Suprapubic skin (tissue), 4 donors: ENCODE results near the gene SERBP1. TPM values are rescaled to one million over a fixed set of nuclear protein-coding genes. Genes with fewer than 3 reads are reported as not detected.

ENCODE experiments used
- DNase-seq, 2 donors: peaks; one replicate each; pipeline ENCODE4 v3.0.0-alpha.2; 2019; ENCODE audit warnings: low spot score in 2 of 2
- H3K27ac ChIP-seq: fragments of 200-600 bp; sonication (generic); one replicate; pipeline ENCODE4 v1.5.1; 2019
- H3K27me3 ChIP-seq: fragments of 200-600 bp; sonication (generic); one replicate; pipeline ENCODE4 v1.5.1; 2019
- H3K36me3 ChIP-seq: fragments of 200-600 bp; sonication (generic); one replicate; pipeline ENCODE4 v1.5.1; 2019
- H3K4me1 ChIP-seq: fragments of 200-600 bp; sonication (generic); one replicate; pipeline ENCODE4 v1.5.1; 2019
- H3K4me3 ChIP-seq: fragments of 200-600 bp; sonication (generic); one replicate; pipeline ENCODE4 v1.5.1; 2019; ENCODE audit warnings: mild to moderate bottlenecking
- H3K9me3 ChIP-seq: fragments of 200-600 bp; sonication (generic); one replicate; pipeline ENCODE4 v1.5.1; 2019
- EP300 ChIP-seq: sonication (generic); formaldehyde crosslinking; IDR thresholded peaks from one replicate; pipeline ENCODE4 v1.6.1; 2017; ENCODE audit warnings: antibody characterized with exemption
- POLR2A ChIP-seq, 2 donors: fragments of 450-650 bp; IDR thresholded peaks; one replicate each; pipeline ENCODE4 v1.6.1; 2017; ENCODE audit warnings: antibody characterized with exemption in 2 of 2, mild to moderate bottlenecking in 2 of 2, moderate library complexity in 2 of 2
- POLR2AphosphoS5 ChIP-seq, 3 donors: sonication (generic); formaldehyde crosslinking; IDR thresholded peaks; one replicate each; pipeline ENCODE4 v1.6.1; 2017; ENCODE audit warnings: antibody characterized with exemption in 3 of 3
- WGBS: methylation state at CpG from one replicate; pipeline ENCODE4 v1.1.5; 2018; 5-methylcytosine and 5-hydroxymethylcytosine counted together
- total RNA-seq, 4 donors: library from RNA; depleted of rRNA; stranded (reverse); fragments of >200 nt; gene quantifications; one replicate each; pipeline ENCODE4 v1.1.0, GENCODE V29; 2016
- TF ChIP-seq, protein P1 (sequence below), 2 donors: fragments of 200-600 bp in 1 of 2; fragments of 450-650 bp in 1 of 2; sonication (generic) in 1 of 2; IDR thresholded peaks; one replicate each; pipeline ENCODE4 v1.5.1; 2016 to 2019; ENCODE audit warnings: antibody characterized with exemption in 2 of 2, mild to moderate bottlenecking in 1 of 2, moderate library complexity in 1 of 2

Gene SERBP1
- total RNA-seq, 4 donors from 2014 or later: 188 to 330 (median 233) TPM

DNA sequence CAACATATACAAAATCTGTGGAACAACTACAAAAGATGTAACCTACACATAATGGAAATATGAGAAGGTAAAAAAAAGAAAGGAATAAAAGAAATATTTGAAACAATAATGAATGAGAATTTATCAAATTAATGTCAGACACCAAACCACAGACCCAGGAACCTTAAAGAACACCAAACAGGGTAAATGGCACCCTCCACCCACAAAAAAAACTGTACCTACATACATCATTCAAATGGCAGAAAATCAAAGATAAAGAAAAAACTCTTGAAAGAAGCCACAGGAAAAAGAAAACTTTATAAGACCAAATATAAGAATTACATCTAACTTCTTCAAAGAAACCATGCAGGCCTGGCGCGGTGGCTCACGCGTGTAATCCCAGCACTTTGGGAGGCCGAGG is 68.6 kb downstream of the SERBP1 start:
- DNase-seq: no peak
- WGBS: 99% methylated on average over 5 of the region's 5 CpGs
- no peak for TF ChIP-seq EP300
- no peak for TF ChIP-seq POLR2AphosphoS5 (IDR thresholded peaks at IDR 0.05)
- TF ChIP-seq POLR2A (IDR thresholded peaks at IDR 0.05): no peak
- TF ChIP-seq, protein P1, sequence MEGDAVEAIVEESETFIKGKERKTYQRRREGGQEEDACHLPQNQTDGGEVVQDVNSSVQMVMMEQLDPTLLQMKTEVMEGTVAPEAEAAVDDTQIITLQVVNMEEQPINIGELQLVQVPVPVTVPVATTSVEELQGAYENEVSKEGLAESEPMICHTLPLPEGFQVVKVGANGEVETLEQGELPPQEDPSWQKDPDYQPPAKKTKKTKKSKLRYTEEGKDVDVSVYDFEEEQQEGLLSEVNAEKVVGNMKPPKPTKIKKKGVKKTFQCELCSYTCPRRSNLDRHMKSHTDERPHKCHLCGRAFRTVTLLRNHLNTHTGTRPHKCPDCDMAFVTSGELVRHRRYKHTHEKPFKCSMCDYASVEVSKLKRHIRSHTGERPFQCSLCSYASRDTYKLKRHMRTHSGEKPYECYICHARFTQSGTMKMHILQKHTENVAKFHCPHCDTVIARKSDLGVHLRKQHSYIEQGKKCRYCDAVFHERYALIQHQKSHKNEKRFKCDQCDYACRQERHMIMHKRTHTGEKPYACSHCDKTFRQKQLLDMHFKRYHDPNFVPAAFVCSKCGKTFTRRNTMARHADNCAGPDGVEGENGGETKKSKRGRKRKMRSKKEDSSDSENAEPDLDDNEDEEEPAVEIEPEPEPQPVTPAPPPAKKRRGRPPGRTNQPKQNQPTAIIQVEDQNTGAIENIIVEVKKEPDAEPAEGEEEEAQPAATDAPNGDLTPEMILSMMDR (IDR thresholded peaks at IDR 0.05): no peak

DNA sequence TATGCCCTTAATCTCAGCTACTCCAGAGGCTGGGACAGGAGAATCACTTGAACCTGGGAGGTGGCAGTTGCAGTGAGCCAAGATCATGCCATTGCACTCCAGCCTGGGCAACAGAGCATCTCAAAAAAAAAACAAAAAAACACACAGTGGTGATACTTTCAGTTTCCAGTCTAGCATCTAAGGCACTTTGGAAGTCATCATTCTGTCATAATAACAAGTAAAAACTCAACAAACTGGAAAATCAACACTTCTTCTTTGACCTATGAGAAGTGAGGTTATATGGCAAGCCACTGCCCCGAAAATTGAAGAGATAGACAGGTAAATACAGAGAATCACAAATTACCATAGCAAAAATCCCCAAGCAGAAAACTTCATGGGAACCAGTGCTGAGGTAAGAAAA is 70.6 kb downstream of the SERBP1 start:
- WGBS: 33% methylated on average over 1 of the region's 1 CpG

More for the DNA sequence above, 68.6 kb downstream of the SERBP1 start:
- no peaks in the 10 kb centered on the region for H3K4me1 ChIP-seq
- no peaks in the 10 kb centered on the region for H3K9me3 ChIP-seq
- no peaks in the 10 kb centered on the region for H3K27me3 ChIP-seq
- no peaks in the 10 kb centered on the region for H3K36me3 ChIP-seq
- H3K4me3 ChIP-seq: no peak overlapping the region
- H3K27ac ChIP-seq: no peak overlapping the region

More for the DNA sequence above, 70.6 kb downstream of the SERBP1 start:
- no peak for DNase-seq
- no peak overlapping the region for H3K27ac ChIP-seq
- no peaks in the 10 kb centered on the region for H3K36me3 ChIP-seq
- no peaks in the 10 kb centered on the region for H3K27me3 ChIP-seq
- no peak overlapping the region for H3K4me3 ChIP-seq
- H3K9me3 ChIP-seq: no peaks in the 10 kb centered on the region
- peaks cover 13% of the 10 kb centered on the region for H3K4me1 ChIP-seq
- TF ChIP-seq POLR2AphosphoS5 (IDR thresholded peaks at IDR 0.05) (no peak), EP300 (no peak), POLR2A (IDR thresholded peaks at IDR 0.05) (no peak)
- TF ChIP-seq, protein P1 (IDR thresholded peaks at IDR 0.05): no peak

Other genes with a start within 250 kb of the SERBP1 start
- 1 to 10 TPM in 3 of 4 donors, under 1 TPM in 1; 0.79 to 4.5 (median 1.6) TPM for gene IL12RB2, start 122.5 kb downstream of the SERBP1 start, total RNA-seq